Measurements from ENCODE around the gene CRLF3.

CRLF3 gene

GRCh38 chr17:30848021-30848420, 23.5 kb upstream of the CRLF3 start:
- Histone ChIP-seq H3K9ac (ENCODE audit: low read length) (no peak overlapping the region), H3K79me2 (ENCODE audit: control insufficient read depth, insufficient read depth, low read length) (no peaks in the 10 kb centered on the region), H3K4me3 (ENCODE audit: low read length) (no peak overlapping the region), H2AK5ac (ENCODE audit: low read length) (no peak overlapping the region), H2BK15ac (replicated peaks; ENCODE audit: low read depth) (no peak overlapping the region), H3K4me1 (ENCODE audit: control insufficient read depth, low read depth, low read length) (no peaks in the 10 kb centered on the region), H3K4me2 (ENCODE audit: low read length) (no peak overlapping the region), H3K18ac (ENCODE audit: low read length) (no peak overlapping the region), H4K8ac (ENCODE audit: low read depth, low read length) (no peak overlapping the region), H3K27ac (ENCODE audit: low read depth, low read length) (no peak overlapping the region), H3K27me3 (ENCODE audit: insufficient read depth, low read length, poor library complexity) (no peaks in the 10 kb centered on the region), H2BK5ac (ENCODE audit: low read length) (no peak overlapping the region), H3K4ac (ENCODE audit: low read depth, low read length) (no peak overlapping the region), H3K79me1 (ENCODE audit: low read length) (no peaks in the 10 kb centered on the region), H4K5ac (ENCODE audit: low read length) (no peak overlapping the region), H3K23ac (ENCODE audit: low read length) (no peak overlapping the region), H3K56ac (ENCODE audit: low read length) (no peak overlapping the region), H2BK120ac (ENCODE audit: low read depth, low read length) (no peak overlapping the region), H3K36me3 (ENCODE audit: control insufficient read depth, insufficient read depth, low read length) (peaks cover 3% of the 10 kb centered on the region)
- no peak for DNase-seq
- no CpG with 5 or more reads among the region's 6 CpGs for WGBS (ENCODE audit: extremely low coverage, insufficient coverage, low lambda C conversion rate)

GRCh38 chr17:30840771-30841170, 16.3 kb upstream of the CRLF3 start:
- H3K4me2 ChIP-seq (ENCODE audit: low read length) = no peak overlapping the region
- H2AK5ac ChIP-seq (ENCODE audit: low read length) = no peak overlapping the region
- no peak overlapping the region for H3K4ac ChIP-seq (ENCODE audit: low read depth, low read length)
- H2BK5ac ChIP-seq (ENCODE audit: low read length) = no peak overlapping the region
- no peak overlapping the region for H3K56ac ChIP-seq (ENCODE audit: low read length)
- no peaks in the 10 kb centered on the region for H3K79me1 ChIP-seq (ENCODE audit: low read length)
- H3K79me2 ChIP-seq (ENCODE audit: control insufficient read depth, insufficient read depth, low read length) = no peaks in the 10 kb centered on the region
- H2BK120ac ChIP-seq (ENCODE audit: low read depth, low read length) = no peak overlapping the region
- H4K5ac ChIP-seq (ENCODE audit: low read length) = no peak overlapping the region
- no CpG with 5 or more reads among the region's 7 CpGs for WGBS (ENCODE audit: extremely low coverage, insufficient coverage, low lambda C conversion rate)
- no peak for DNase-seq
- H3K27me3 ChIP-seq (ENCODE audit: insufficient read depth, low read length, poor library complexity) = no peaks in the 10 kb centered on the region
- no peak overlapping the region for H2BK15ac ChIP-seq (replicated peaks; ENCODE audit: low read depth)
- no peak overlapping the region for H4K8ac ChIP-seq (ENCODE audit: low read depth, low read length)
- H3K23ac ChIP-seq (ENCODE audit: low read length) = no peak overlapping the region
- H3K4me1 ChIP-seq (ENCODE audit: control insufficient read depth, low read depth, low read length) = no peaks in the 10 kb centered on the region
- H3K18ac ChIP-seq (ENCODE audit: low read length) = no peak overlapping the region
- H3K9ac ChIP-seq (ENCODE audit: low read length) = no peak overlapping the region
- H3K27ac ChIP-seq (ENCODE audit: low read depth, low read length) = no peak overlapping the region
- H3K4me3 ChIP-seq (ENCODE audit: low read length) = no peak overlapping the region
- H3K36me3 ChIP-seq (ENCODE audit: control insufficient read depth, insufficient read depth, low read length) = peaks cover 4% of the 10 kb centered on the region

- Histone ChIP-seq H2BK15ac (replicated peaks; ENCODE audit: low read depth) (no peak overlapping the region), H3K36me3 (ENCODE audit: control insufficient read depth, insufficient read depth, low read length) (peaks cover 2% of the 10 kb centered on the region), H4K8ac (ENCODE audit: low read depth, low read length) (no peak overlapping the region), H3K79me2 (ENCODE audit: control insufficient read depth, insufficient read depth, low read length) (no peaks in the 10 kb centered on the region), H3K4me2 (ENCODE audit: low read length) (no peak overlapping the region), H2BK5ac (ENCODE audit: low read length) (no peak overlapping the region), H2AK5ac (ENCODE audit: low read length) (no peak overlapping the region), H3K23ac (ENCODE audit: low read length) (no peak overlapping the region), H3K27me3 (ENCODE audit: insufficient read depth, low read length, poor library complexity) (no peaks in the 10 kb centered on the region), H3K56ac (ENCODE audit: low read length) (no peak overlapping the region), H3K4ac (ENCODE audit: low read depth, low read length) (no peak overlapping the region), H2BK120ac (ENCODE audit: low read depth, low read length) (no peak overlapping the region), H3K27ac (ENCODE audit: low read depth, low read length) (no peak overlapping the region), H3K9ac (ENCODE audit: low read length) (no peak overlapping the region), H3K18ac (ENCODE audit: low read length) (no peak overlapping the region), H3K4me3 (ENCODE audit: low read length) (no peak overlapping the region), H3K79me1 (ENCODE audit: low read length) (no peaks in the 10 kb centered on the region), H3K4me1 (ENCODE audit: control insufficient read depth, low read depth, low read length) (no peaks in the 10 kb centered on the region), H4K5ac (ENCODE audit: low read length) (no peak overlapping the region)
- no CpG with 5 or more reads among the region's 5 CpGs for WGBS (ENCODE audit: extremely low coverage, insufficient coverage, low lambda C conversion rate)
- DNase-seq = no peak
These were observed 13.8 kb upstream of the CRLF3 start for GRCh38 chr17:30838202-30838807.

- H3K36me3 ChIP-seq (ENCODE audit: control insufficient read depth, insufficient read depth, low read length) = no peaks in the 10 kb centered on the region
- H3K4me1 ChIP-seq (ENCODE audit: control insufficient read depth, low read depth, low read length) = peaks cover 2% of the 10 kb centered on the region
- peak overlapping the region; percentile 58 for H3K4me2 ChIP-seq (ENCODE audit: low read length)
- H3K23ac ChIP-seq (ENCODE audit: low read length) = no peak overlapping the region
- H2BK5ac ChIP-seq (ENCODE audit: low read length) = no peak overlapping the region
- no peak overlapping the region for H2AK5ac ChIP-seq (ENCODE audit: low read length)
- no CpG with 5 or more reads among the region's 15 CpGs for WGBS (ENCODE audit: extremely low coverage, insufficient coverage, low lambda C conversion rate)
- H3K79me2 ChIP-seq (ENCODE audit: control insufficient read depth, insufficient read depth, low read length) = peaks cover 11% of the 10 kb centered on the region
- H3K79me1 ChIP-seq (ENCODE audit: low read length) = no peaks in the 10 kb centered on the region
- H3K4me3 ChIP-seq (ENCODE audit: low read length) = peak overlapping the region; percentile 73
- peak overlapping the region; percentile 91 for H3K9ac ChIP-seq (ENCODE audit: low read length)
- no peak overlapping the region for H3K18ac ChIP-seq (ENCODE audit: low read length)
- DNase-seq = no peak
- H3K56ac ChIP-seq (ENCODE audit: low read length) = peak overlapping the region; percentile 95
- H3K27ac ChIP-seq (ENCODE audit: low read depth, low read length) = no peak overlapping the region
- H3K4ac ChIP-seq (ENCODE audit: low read depth, low read length) = no peak overlapping the region
- no peaks in the 10 kb centered on the region for H3K27me3 ChIP-seq (ENCODE audit: insufficient read depth, low read length, poor library complexity)
- no peak overlapping the region for H2BK15ac ChIP-seq (replicated peaks; ENCODE audit: low read depth)
- H2BK120ac ChIP-seq (ENCODE audit: low read depth, low read length) = no peak overlapping the region
- no peak overlapping the region for H4K5ac ChIP-seq (ENCODE audit: low read length)
- H4K8ac ChIP-seq (ENCODE audit: low read depth, low read length) = no peak overlapping the region
These were observed 8.1 kb upstream of the CRLF3 start for GRCh38 chr17:30832438-30833124.

- Histone ChIP-seq H3K9ac (ENCODE audit: low read length) (peak within 1 kb of the TSS; percentile 91), H3K27ac (ENCODE audit: low read depth, low read length) (peak within 1 kb of the TSS; percentile 56), H3K4me3 (ENCODE audit: low read length) (peak within 1 kb of the TSS; percentile 73), H3K56ac (ENCODE audit: low read length) (peak within 1 kb of the TSS; percentile 95), H2AK5ac (ENCODE audit: low read length) (no peak within 1 kb of the TSS), H4K8ac (ENCODE audit: low read depth, low read length) (peak within 1 kb of the TSS; percentile 94), H3K23ac (ENCODE audit: low read length) (peak within 1 kb of the TSS; percentile 85), H2BK5ac (ENCODE audit: low read length) (no peak within 1 kb of the TSS), H3K4me1 (ENCODE audit: control insufficient read depth, low read depth, low read length) (peaks cover 2% of the 10 kb centered on the region), H3K18ac (ENCODE audit: low read length) (peak within 1 kb of the TSS; percentile 44), H3K27me3 (ENCODE audit: insufficient read depth, low read length, poor library complexity) (no peaks in the 10 kb centered on the region), H4K5ac (ENCODE audit: low read length) (peak within 1 kb of the TSS; percentile 10), H3K79me2 (ENCODE audit: control insufficient read depth, insufficient read depth, low read length) (peaks cover 11% of the 10 kb centered on the region), H3K4ac (ENCODE audit: low read depth, low read length) (no peak within 1 kb of the TSS), H3K36me3 (ENCODE audit: control insufficient read depth, insufficient read depth, low read length) (no peaks in the 10 kb centered on the region), H3K79me1 (ENCODE audit: low read length) (no peaks in the 10 kb centered on the region), H2BK120ac (ENCODE audit: low read depth, low read length) (no peak within 1 kb of the TSS), H3K4me2 (ENCODE audit: low read length) (peak within 1 kb of the TSS; percentile 58), H2BK15ac (replicated peaks; ENCODE audit: low read depth) (peak within 1 kb of the TSS; percentile 37)
- no CpG with 5 or more reads among the region's 59 CpGs for WGBS (ENCODE audit: extremely low coverage, insufficient coverage, low lambda C conversion rate)
- peak; percentile 93 for DNase-seq
These were observed 7.4 kb upstream of the CRLF3 start, which contains the start of gene ATAD5 for GRCh38 chr17:30831663-30832437. ATAD5 (plus strand) TSS chr17:30831966; CDS start chr17:30832348, 382 bp downstream.
